Mucosa of descending colon (tissue), 3 donors: ENCODE data around the gene ACTMAP. TPM values are rescaled to one million over a fixed set of nuclear protein-coding genes. Genes with fewer than 3 reads are reported as not detected.

Experiments used
- ATAC-seq: fragments of 200-7000 bp; cut with Tn5 transposase; one replicate; pipeline ENCODE4 v1.9.1; 2020; ENCODE audit warnings: mild to moderate bottlenecking, moderate library complexity
- DNase-seq, 3 donors: peaks; one replicate each; pipeline ENCODE4 v3.0.0-alpha.2; 2020
- H3K36me3 ChIP-seq: fragments of 200-600 bp; one replicate; pipeline ENCODE4 v1.8.0; 2021; ENCODE audit warnings: low read depth, mild to moderate bottlenecking
- H3K4me1 ChIP-seq: fragments of 200-600 bp; one replicate; pipeline ENCODE4 v1.8.0; 2021; ENCODE audit warnings: low read depth, mild to moderate bottlenecking
- H3K4me3 ChIP-seq: fragments of 200-600 bp; one replicate; pipeline ENCODE4 v1.8.0; 2021; ENCODE audit warnings: mild to moderate bottlenecking
- H3K9me3 ChIP-seq: fragments of 200-600 bp; one replicate; pipeline ENCODE4 v1.8.0; 2021; ENCODE audit warnings: mild to moderate bottlenecking
- CTCF ChIP-seq: fragments of 200-600 bp; IDR thresholded peaks from one replicate; pipeline ENCODE4 v1.8.0; 2022; ENCODE audit warnings: antibody characterized with exemption, mild to moderate bottlenecking
- intact Hi-C, 2 donors: fragments of 100-400 bp; cut with DNase I in 1 of 2; cut with micrococcal nuclease in 1 of 2; formaldehyde crosslinking; loops; one replicate each; pipeline versions ENCODE4 v1.11.0 to v1.11.1; 2022; cut with DNase I, micrococcal nuclease
- total RNA-seq, 3 donors: library from RNA; stranded (reverse); fragmentation: NEBNext Ultra II Directional in 2 of 3; extraction: Animal tissue kit (Norgen Biotek cat#: 25700) in 2 of 3; gene quantifications; one replicate each; pipeline versions ENCODE4 v1.2.1 to v1.2.4, GENCODE V29; 2021 to 2023
- donor health status: DM: no; HTN: no; CAD: no; lungs with moderate emphysema.
- donor health status: DM: no; HTN: no; CAD: no.
- donor health status: DM: no; HTN: yes; CAD: no.

The ACTMAP gene
- total RNA-seq, 3 donors from 2014 or later, result 10.9 to 16.7 (median 13.8) TPM

- DNase-seq (no peak), ATAC-seq (no peak)
- Histone ChIP-seq H3K4me1 (no peaks in the 10 kb centered on the region), H3K9me3 (no peaks in the 10 kb centered on the region), H3K4me3 (no peak overlapping the region), H3K36me3 (no peaks in the 10 kb centered on the region)
- intact Hi-C loops, result no loop called here
- TF ChIP-seq CTCF, result no peak
Observed at GRCh38 chr19:40695881-40696280, 54.4 kb downstream of the ACTMAP start.

- H3K36me3 ChIP-seq, result no peaks in the 10 kb centered on the region
- H3K9me3 ChIP-seq, result no peaks in the 10 kb centered on the region
- intact Hi-C loops, result no loop called here
- ATAC-seq (no peak), DNase-seq (no peak)
- TF ChIP-seq CTCF, result no peak
- H3K4me1 ChIP-seq, result no peaks in the 10 kb centered on the region
- H3K4me3 ChIP-seq, result no peak overlapping the region
Observed at GRCh38 chr19:40693896-40694295, 56.4 kb downstream of the ACTMAP start.

GRCh38 chr19:40693150-40693788 is 57.0 kb downstream of the ACTMAP start:
- ATAC-seq, result no peak
- no peaks in the 10 kb centered on the region for H3K36me3 ChIP-seq
- intact Hi-C loops, result no loop called here

GRCh38 chr19:40692212-40692551 is 58.1 kb downstream of the ACTMAP start:
- H3K4me3 ChIP-seq, result no peak overlapping the region
- H3K36me3 ChIP-seq, result no peaks in the 10 kb centered on the region
- intact Hi-C loops, result no loop called here
- H3K4me1 ChIP-seq, result peaks cover 6% of the 10 kb centered on the region
- no peaks in the 10 kb centered on the region for H3K9me3 ChIP-seq
- no peak for ATAC-seq
- DNase-seq, result no peak
- TF ChIP-seq CTCF, result no peak

More at GRCh38 chr19:40693150-40693788, 57.0 kb downstream of the ACTMAP start:
- H3K9me3 ChIP-seq, result no peaks in the 10 kb centered on the region
- DNase-seq, result no peak
- TF ChIP-seq CTCF, result no peak
- H3K4me3 ChIP-seq, result no peak overlapping the region
- H3K4me1 ChIP-seq, result no peaks in the 10 kb centered on the region

- H3K9me3 ChIP-seq, result no peaks in the 10 kb centered on the region
- H3K4me3 ChIP-seq, result no peak overlapping the region
- DNase-seq (peak in 1 of 3 donors; percentile 36), ATAC-seq (no peak)
- intact Hi-C loops, result no loop called here
- no peaks in the 10 kb centered on the region for H3K36me3 ChIP-seq
- no peak for TF ChIP-seq CTCF
- peaks cover 7% of the 10 kb centered on the region for H3K4me1 ChIP-seq
Observed at GRCh38 chr19:40691421-40692211, 58.7 kb downstream of the ACTMAP start.

Other genes with a start within 250 kb of the ACTMAP start
- 10 to 100 TPM; 58.1 to 70.6 (median 62.2) TPM for gene SHKBP1, start 173.6 kb downstream of the ACTMAP start, total RNA-seq
- 100 to 1,000 TPM; 141 to 244 (median 160) TPM for gene LTBP4, start 149.1 kb downstream of the ACTMAP start, total RNA-seq
- 10 to 100 TPM; 10.2 to 39.7 (median 16.9) TPM for gene NUMBL, start 59.8 kb downstream of the ACTMAP start, total RNA-seq
- 10 to 100 TPM; 29.9 to 49.2 (median 39.3) TPM for gene COQ8B, start 33.6 kb downstream of the ACTMAP start, total RNA-seq
- gene ITPKC, start 33.4 kb downstream of the ACTMAP start, total RNA-seq, result 10 to 100 TPM; 22.1 to 26.1 (median 23.2) TPM
- gene SNRPA, start 726 bp upstream of the ACTMAP start, total RNA-seq, result 10 to 100 TPM; 54.0 to 81.7 (median 59.9) TPM
- 1 to 10 TPM; 1.4 to 8.6 (median 2.5) TPM for gene MIA, start 25.0 kb upstream of the ACTMAP start, total RNA-seq
- 10 to 100 TPM; 46.9 to 68.1 (median 61.0) TPM for gene RAB4B, start 27.8 kb upstream of the ACTMAP start, total RNA-seq
- 100 to 1,000 TPM in 1 of 3 donors, 10 to 100 TPM in 2; 84.5 to 126 (median 93.2) TPM for gene EGLN2, start 48.7 kb upstream of the ACTMAP start, total RNA-seq
- under 1 TPM in 1 of 3 donors, not detected in 2; 0.61 TPM for gene CYP2A6, start 100.0 kb upstream of the ACTMAP start, total RNA-seq
- gene CYP2A7, start 131.8 kb upstream of the ACTMAP start, total RNA-seq, result not detected
- 10 to 100 TPM in 1 of 3 donors, 1 to 10 TPM in 2; 3.7 to 11.4 (median 6.0) TPM for gene CYP2B6, start 240.8 kb upstream of the ACTMAP start, total RNA-seq